SIG-M5 treated with dmso at 0.1 percent for 504 hours (cell line): ENCODE data around the gene MSH4.
"Not testable (repeated sequence)": the region's sequence is repeated elsewhere in the genome, so short reads cannot be mapped to it uniquely, and the experiment has no call there.

ENCODE experiments used
- DNase-seq: peaks from one replicate; lab custom pipeline; 2025; ENCODE audit not compliant: unreplicated experiment; lab: John Stamatoyannopoulos, UW

MSH4 gene

GRCh38 chr1:75796376-75797272 lies at the start of gene MSH4:
Gene MSH4, plus strand, starts transcription at chr1:75796882. Its CDS starts 104 bp downstream, at chr1:75796986.
- peak; percentile 23 for DNase-seq

- DNase-seq, result not testable (repeated sequence)
These were observed 39.5 kb upstream of the MSH4 start for GRCh38 chr1:75757210-75757609.

- DNase-seq, result not testable (repeated sequence)
These were observed 38.1 kb upstream of the MSH4 start for GRCh38 chr1:75758543-75758942.

- DNase-seq, result peak; percentile 1
These were observed 32.5 kb upstream of the MSH4 start for GRCh38 chr1:75764057-75764655.

GRCh38 chr1:75765697-75766355 lies 30.9 kb upstream of the MSH4 start:
- DNase-seq, result peak; percentile 1

- no peak for DNase-seq
These were observed 28.7 kb upstream of the MSH4 start for GRCh38 chr1:75768016-75768415.

GRCh38 chr1:75770761-75771160 lies 25.9 kb upstream of the MSH4 start:
- no peak for DNase-seq

- no peak for DNase-seq
These were observed 24.7 kb upstream of the MSH4 start for GRCh38 chr1:75771978-75772377.

- DNase-seq, result not testable (repeated sequence)
These were observed 18.9 kb upstream of the MSH4 start for GRCh38 chr1:75777812-75778211.

GRCh38 chr1:75778694-75779093 lies 18.0 kb upstream of the MSH4 start:
- DNase-seq, result not testable (repeated sequence)

GRCh38 chr1:75780183-75780582 lies 16.5 kb upstream of the MSH4 start:
- DNase-seq, result not testable (repeated sequence)

- DNase-seq, result not testable (repeated sequence)
These were observed 12.8 kb upstream of the MSH4 start for GRCh38 chr1:75783920-75784319.

- DNase-seq, result no peak
These were observed 11.2 kb upstream of the MSH4 start for GRCh38 chr1:75785320-75785982.

- peak; percentile 94 for DNase-seq
These were observed 10.5 kb upstream of the MSH4 start, which contains the start of gene RABGGTB for GRCh38 chr1:75785983-75786853. Gene RABGGTB, plus strand, starts transcription at chr1:75786256. Its CDS starts 16 bp downstream, at chr1:75786272.

- no peak for DNase-seq
These were observed 9.7 kb upstream of the MSH4 start for GRCh38 chr1:75786901-75787493.

GRCh38 chr1:75787524-75787923 lies 9.2 kb upstream of the MSH4 start:
- no peak for DNase-seq

- no peak for DNase-seq
These were observed 6.7 kb upstream of the MSH4 start for GRCh38 chr1:75789988-75790387.

GRCh38 chr1:75791022-75791421 lies 5.7 kb upstream of the MSH4 start:
- DNase-seq, result peak; percentile 43

GRCh38 chr1:75792091-75792490 lies 4.6 kb upstream of the MSH4 start:
- no peak for DNase-seq

GRCh38 chr1:75794382-75794781 lies 2.3 kb upstream of the MSH4 start:
- no peak for DNase-seq
